Pancreas (tissue), 10 donors: ENCODE data around the gene IFNL1. TPM values are rescaled to one million over a fixed set of nuclear protein-coding genes. Genes with fewer than 3 reads are reported as not detected.
"Not testable (repeated sequence)": the region's sequence is repeated elsewhere in the genome, so short reads cannot be mapped to it uniquely, and the experiment has no call there.

Experiments
- ATAC-seq, 4 donors: fragments of 200-7000 bp; cut with Tn5 transposase; one replicate each; pipeline versions ENCODE4 v1.8.0 to v1.9.1; 2020; ENCODE audit warnings: mild to moderate bottlenecking in 4 of 4, moderate library complexity in 4 of 4
- DNase-seq, 6 donors: peaks; one replicate each; pipeline ENCODE4 v3.0.0-alpha.2; 2020
- FAIRE-seq: peaks from 2 replicates; lab custom pipeline; 2012; peaks lifted over from hg19 to GRCh38; lab: Jason Lieb, UNC
- H3K27ac ChIP-seq, 4 donors: fragments of 200-600 bp; sonication (generic); 1 replicate in 3 of 4; 2 replicates in 1 of 4; pipeline versions ENCODE4 v1.5.0 to v1.8.0; 2020
- H3K27me3 ChIP-seq, 4 donors: fragments of 200-600 bp; one replicate each; pipeline ENCODE4 v1.8.0; 2021
- H3K36me3 ChIP-seq, 3 donors: fragments of 200-600 bp; sonication (generic) in 1 of 3; one replicate each; pipeline versions ENCODE4 v1.5.0 to v1.8.0; 2020 to 2021
- H3K4me1 ChIP-seq, 3 donors: fragments of 200-600 bp; one replicate each; pipeline ENCODE4 v1.8.0; 2021
- H3K4me3 ChIP-seq, 4 donors: fragments of 200-600 bp; sonication (generic) in 2 of 4; one replicate each; pipeline versions ENCODE4 v1.5.0 to v1.8.0; 2020 to 2021
- H3K9me3 ChIP-seq, 4 donors: fragments of 200-600 bp; one replicate each; pipeline ENCODE4 v1.8.0; 2021
- WGBS, 2 donors: extraction: QIAGEN DNeasy Blood & Tissue Kit; methylation state at CpG; one replicate each; pipeline ENCODE4 v1.1.7; 2013; 5-methylcytosine and 5-hydroxymethylcytosine counted together
- intact Hi-C, 3 donors: fragments of 100-400 bp; cut with DNase I; formaldehyde crosslinking; loops; one replicate each; pipeline versions ENCODE4 v1.11.1 to v1.14.2; 2022
- polyA plus RNA-seq, 2 donors: library from polyadenylated mRNA; stranded (reverse); fragments of 200-250 nt; gene quantifications; one replicate each; pipeline ENCODE4 v1.2.3, GENCODE V29; 2013
- total RNA-seq, 6 donors: library from RNA; stranded (reverse); fragmentation: NEBNext Ultra II Directional in 4 of 6; extraction: Animal tissue kit (Norgen Biotek cat#: 25700) in 4 of 6; gene quantifications; one replicate each; pipeline versions ENCODE4 v1.2.1 to v1.2.4, GENCODE V29; 2021 to 2023
- TF ChIP-seq, protein P1 (sequence below), 4 donors: fragments of 200-600 bp; sonication (generic) in 3 of 4; IDR thresholded peaks; one replicate each; pipeline versions ENCODE4 v1.5.0 to v1.8.0; 2021; ENCODE audit warnings: antibody characterized with exemption in 4 of 4
- donor health status: healthy with polysubstance abuse.
- donor health status: DM: no; HTN: no; CAD: no; lungs with moderate emphysema.
- donor health status: DM: no; HTN: no; CAD: no.
- donor health status: control.
- donor health status: control.
- donor health status: Bipolar disorder and iron deficiency.
- donor health status: DM: yes; HTN: yes; CAD: no.
- donor health status: DM: no; HTN: no; CAD: no.
- donor health status: DM: no; HTN: no; CAD: no.
- donor health status: DM: yes; HTN: yes; CAD: no.

Gene IFNL1
- total and polyA plus RNA-seq, 8 donors: not detected

DNA sequence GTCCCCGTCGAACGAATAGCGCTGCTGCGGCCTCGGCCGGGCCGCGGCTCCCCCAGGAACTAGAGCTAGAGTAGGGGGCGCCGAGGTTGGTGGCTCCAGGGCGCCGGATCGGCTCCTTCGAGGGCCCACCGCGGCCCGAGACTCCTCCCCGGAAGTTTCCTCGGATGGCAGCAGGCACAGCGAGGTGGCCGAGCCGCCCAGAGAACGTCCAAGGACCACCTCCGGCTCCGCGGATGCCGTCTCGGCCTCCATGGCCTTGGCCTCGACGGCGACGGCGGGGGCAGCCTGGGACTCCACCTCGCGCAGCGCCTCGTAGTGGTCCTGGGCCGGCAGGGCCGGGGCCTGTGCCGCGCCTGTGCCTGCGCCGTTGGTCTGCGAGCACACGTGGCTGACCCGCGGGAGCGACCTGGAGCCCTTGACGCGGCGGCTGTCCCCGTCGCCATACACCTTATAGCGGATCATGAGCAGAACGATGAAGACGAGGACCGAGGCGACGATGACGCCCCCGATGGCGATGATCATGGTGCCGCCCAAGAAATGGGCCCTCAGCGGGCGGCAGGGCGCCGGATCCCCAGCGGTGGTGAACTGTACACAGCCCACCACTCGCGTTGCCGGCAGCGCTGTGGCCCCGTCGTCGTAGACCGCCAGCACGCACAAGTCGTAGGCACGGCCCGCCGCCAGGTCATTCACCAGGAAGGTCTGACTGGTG, 11.8 kb downstream of the IFNL1 start:
- TF ChIP-seq, protein P1, sequence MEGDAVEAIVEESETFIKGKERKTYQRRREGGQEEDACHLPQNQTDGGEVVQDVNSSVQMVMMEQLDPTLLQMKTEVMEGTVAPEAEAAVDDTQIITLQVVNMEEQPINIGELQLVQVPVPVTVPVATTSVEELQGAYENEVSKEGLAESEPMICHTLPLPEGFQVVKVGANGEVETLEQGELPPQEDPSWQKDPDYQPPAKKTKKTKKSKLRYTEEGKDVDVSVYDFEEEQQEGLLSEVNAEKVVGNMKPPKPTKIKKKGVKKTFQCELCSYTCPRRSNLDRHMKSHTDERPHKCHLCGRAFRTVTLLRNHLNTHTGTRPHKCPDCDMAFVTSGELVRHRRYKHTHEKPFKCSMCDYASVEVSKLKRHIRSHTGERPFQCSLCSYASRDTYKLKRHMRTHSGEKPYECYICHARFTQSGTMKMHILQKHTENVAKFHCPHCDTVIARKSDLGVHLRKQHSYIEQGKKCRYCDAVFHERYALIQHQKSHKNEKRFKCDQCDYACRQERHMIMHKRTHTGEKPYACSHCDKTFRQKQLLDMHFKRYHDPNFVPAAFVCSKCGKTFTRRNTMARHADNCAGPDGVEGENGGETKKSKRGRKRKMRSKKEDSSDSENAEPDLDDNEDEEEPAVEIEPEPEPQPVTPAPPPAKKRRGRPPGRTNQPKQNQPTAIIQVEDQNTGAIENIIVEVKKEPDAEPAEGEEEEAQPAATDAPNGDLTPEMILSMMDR (IDR thresholded peaks at IDR 0.05): no peak
- WGBS, 2 donors: 53 to 67% methylated on average over 73 to 82 of the region's 82 CpGs

DNA sequence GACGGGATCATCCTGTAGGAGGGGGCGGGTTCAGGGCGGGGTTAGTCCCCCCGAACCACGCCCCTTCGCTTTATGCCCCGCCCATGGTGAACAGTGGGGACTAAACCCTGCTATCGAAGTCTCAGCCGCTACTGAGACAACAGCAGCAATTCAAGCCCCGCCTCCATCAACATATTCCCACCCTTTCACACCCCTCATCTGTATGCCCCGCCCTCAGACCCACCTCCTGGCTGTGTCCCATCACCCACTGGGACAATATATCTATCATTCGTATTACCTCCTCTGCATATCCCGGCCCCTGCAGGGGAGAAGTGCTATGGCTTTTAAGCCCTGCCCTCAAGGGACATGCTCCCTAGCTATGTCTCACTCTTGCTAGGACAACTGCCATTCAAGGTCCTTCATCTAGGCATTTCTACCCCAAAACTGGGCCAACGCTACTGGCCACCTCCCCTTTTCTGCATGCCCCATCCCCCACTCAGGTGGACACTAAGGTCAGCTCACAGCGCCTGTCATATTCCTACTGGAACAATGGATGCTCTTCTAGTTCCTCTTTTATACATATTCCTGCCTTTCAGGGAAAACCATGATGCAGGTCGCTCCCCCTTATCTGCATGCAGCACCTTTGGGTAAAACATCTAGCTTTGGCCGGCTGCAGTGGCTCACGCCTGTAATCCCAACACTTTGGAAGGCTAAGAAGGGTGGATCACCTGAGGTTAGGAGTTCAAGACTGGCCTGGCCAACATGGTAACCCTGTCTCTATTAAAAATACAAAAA, 12.5 kb downstream of the IFNL1 start:
- ATAC-seq (no peak), FAIRE-seq (no peak), DNase-seq (peak in 1 of 6 donors; percentile 18)
- Histone ChIP-seq H3K4me3 (no peak overlapping the region), H3K27me3 (no peaks in the 10 kb centered on the region), H3K36me3 (no peaks in the 10 kb centered on the region), H3K9me3 (no peaks in the 10 kb centered on the region), H3K4me1 (no peaks in the 10 kb centered on the region), H3K27ac (no peak overlapping the region)
- WGBS, 2 donors: 69 to 73% methylated on average over 18 of the region's 18 CpGs
- TF ChIP-seq, protein P1 (IDR thresholded peaks at IDR 0.05): no peak
- intact Hi-C loops: no loop called here

More for the DNA sequence above, 11.8 kb downstream of the IFNL1 start:
- intact Hi-C loops: no loop called here
- Histone ChIP-seq H3K27me3 (no peaks in the 10 kb centered on the region), H3K36me3 (no peaks in the 10 kb centered on the region), H3K4me3 (peak overlapping the region in 1 of 4 donors; percentile 7), H3K4me1 (no peaks in the 10 kb centered on the region), H3K9me3 (no peaks in the 10 kb centered on the region), H3K27ac (no peak overlapping the region)
- DNase-seq (no peak), FAIRE-seq (no peak), ATAC-seq (no peak)

DNA sequence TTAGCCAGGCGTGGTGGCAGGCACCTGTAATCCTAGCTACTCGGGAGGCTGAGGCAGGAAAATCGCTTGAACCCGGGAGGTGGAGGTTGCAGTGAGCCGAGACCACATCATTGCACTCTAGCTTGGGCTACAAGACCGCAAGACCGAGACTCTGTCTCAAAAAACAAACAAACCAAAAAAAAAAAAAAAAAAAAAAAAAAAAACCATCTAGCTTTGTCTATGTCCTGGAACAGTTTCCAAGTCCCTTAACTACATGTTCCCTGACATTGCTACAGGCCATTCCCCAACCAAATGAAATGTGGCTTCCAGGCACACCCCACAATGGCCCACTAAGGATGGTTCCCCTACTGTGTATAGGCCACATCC, 13.1 kb downstream of the IFNL1 start:
- ATAC-seq, H3K27me3 ChIP-seq, DNase-seq, H3K4me3 ChIP-seq, H3K4me1 ChIP-seq, H3K27ac ChIP-seq, intact Hi-C loops, H3K36me3 ChIP-seq, FAIRE-seq, H3K9me3 ChIP-seq: not testable (repeated sequence)
- WGBS, 2 donors: 92 to 95% methylated on average over 7 of the region's 7 CpGs

DNA sequence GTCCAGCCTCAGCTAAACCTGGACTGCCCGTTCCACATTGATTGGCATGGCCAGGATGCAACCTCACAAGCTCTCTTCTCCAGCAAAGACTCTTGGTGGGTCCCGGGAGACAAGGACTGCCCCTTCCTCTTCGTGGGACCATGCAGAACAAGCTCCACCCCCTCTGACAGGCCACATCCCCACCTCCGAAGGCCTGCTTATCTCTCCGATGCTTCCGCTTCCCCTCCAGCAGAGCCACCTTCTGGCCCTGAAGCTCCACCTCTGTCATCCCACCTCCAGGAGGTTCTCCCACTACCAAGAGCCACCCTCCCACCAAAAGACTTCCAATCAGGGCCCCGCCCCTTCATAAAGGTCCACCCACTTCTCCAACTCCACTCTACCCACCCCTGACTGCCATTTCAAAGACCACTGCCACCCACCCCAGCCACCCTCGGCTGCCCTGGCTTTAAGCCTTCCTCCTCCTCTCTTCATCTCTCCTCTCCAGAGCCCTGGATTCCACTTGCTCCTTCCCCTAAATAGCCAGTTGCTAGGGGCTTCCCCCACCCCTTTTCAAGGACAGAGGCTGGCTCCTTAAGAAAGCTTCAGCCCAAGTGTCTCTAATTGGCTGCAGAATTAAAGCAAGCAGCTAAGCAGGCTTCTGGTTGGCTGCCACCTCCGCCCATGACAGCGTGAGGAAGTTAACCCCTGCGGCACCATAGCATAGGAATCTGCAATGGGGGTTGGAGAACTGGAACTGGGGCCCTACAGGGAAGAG, 14.5 kb downstream of the IFNL1 start:
- ATAC-seq: peak in 1 of 4 donors; percentile 23
- no peaks in the 10 kb centered on the region for H3K27me3 ChIP-seq
- H3K27ac ChIP-seq: no peak overlapping the region
- H3K9me3 ChIP-seq: no peaks in the 10 kb centered on the region
- intact Hi-C loops: no loop called here
- peaks cover 0 to 6% (median 0%) of the 10 kb centered on the region in 3 donors for H3K36me3 ChIP-seq
- DNase-seq: no peak
- FAIRE-seq: no peak
- WGBS, 2 donors: 76 to 77% methylated on average over 11 of the region's 11 CpGs
- TF ChIP-seq, protein P1 (IDR thresholded peaks at IDR 0.05): no peak
- no peak overlapping the region for H3K4me3 ChIP-seq
- no peaks in the 10 kb centered on the region for H3K4me1 ChIP-seq

DNA sequence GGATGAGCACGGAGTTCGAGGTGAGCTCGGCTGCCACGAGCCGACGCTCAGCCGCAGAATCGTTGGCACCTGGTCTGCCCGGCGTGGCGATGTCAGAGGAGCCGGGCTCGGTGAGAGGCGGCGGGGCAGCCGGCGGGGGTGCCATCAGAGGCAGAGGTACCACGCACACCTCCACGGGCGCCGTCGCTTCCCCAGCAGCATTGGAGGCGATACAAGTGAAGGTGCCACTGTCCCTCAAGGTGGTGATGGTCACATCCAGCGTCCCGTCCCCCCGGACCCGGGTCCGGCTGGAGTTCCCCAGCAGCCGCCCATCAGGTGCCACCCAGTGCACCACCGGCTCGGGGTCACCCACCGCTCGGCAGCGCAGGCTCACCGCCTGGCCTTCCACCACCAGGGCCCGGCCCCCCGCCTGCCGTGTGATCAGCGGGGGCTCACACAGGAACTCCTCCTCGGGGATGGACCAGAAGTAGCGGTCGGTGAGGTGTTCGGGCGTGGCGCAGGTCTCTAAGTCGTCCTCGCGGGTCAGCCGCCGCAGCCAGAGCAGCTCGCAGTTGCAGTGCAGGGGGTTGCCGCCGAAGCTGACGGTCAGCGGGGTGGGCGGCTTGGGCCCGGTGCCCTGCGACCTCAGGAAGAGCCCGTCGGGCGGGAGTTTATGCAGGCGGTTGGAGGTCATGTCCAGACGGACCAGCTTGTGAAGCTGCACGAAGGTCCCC, 18.0 kb downstream of the IFNL1 start:
- DNase-seq: no peak
- Histone ChIP-seq H3K9me3 (no peaks in the 10 kb centered on the region), H3K27ac (no peak overlapping the region), H3K36me3 (peaks cover 0 to 6% (median 0%) of the 10 kb centered on the region in 3 donors), H3K27me3 (no peaks in the 10 kb centered on the region), H3K4me1 (no peaks in the 10 kb centered on the region), H3K4me3 (no peak overlapping the region)
- intact Hi-C loops: no loop called here
- WGBS, 2 donors: 95 to 97% methylated on average over 64 of the region's 64 CpGs
- no peak for FAIRE-seq
- TF ChIP-seq, protein P1 (IDR thresholded peaks at IDR 0.05): no peak
- no peak for ATAC-seq
